Measurements from ENCODE around the gene COL18A1.

- TF ChIP-seq CTCF (IDR thresholded peaks at IDR 0.05) (no peak), EP300 (IDR thresholded peaks at IDR 0.05) (no peak)
Measured at GRCh38 chr21:45473496-45474322, 68.7 kb downstream of the COL18A1 start.
